ENCODE results near the gene NVL.

GRCh38 chr1:224226849-224227502, 103.0 kb downstream of the NVL start:
- TF ChIP-seq CTCF (IDR thresholded peaks at IDR 0.05) (no peak), POLR2A (IDR thresholded peaks at IDR 0.05) (no peak)

Measured in uterus (tissue), 2 donors.